ENCODE results near the gene PPP2R2B.

Gene PPP2R2B

GRCh38 chr5:146699138-146699537, 179.4 kb downstream of the PPP2R2B start:
- Histone ChIP-seq H3K36me3 (ENCODE audit: control insufficient read depth, insufficient read depth, low read length) (no peaks in the 10 kb centered on the region), H3K4me1 (peaks cover 21% of the 10 kb centered on the region), H3K4me2 (ENCODE audit: low read length) (no peak overlapping the region), H3K27ac (no peak overlapping the region), H2AFZ (no peak overlapping the region), H3K9me3 (ENCODE audit: control insufficient read depth, low read length) (no peaks in the 10 kb centered on the region), H3K9ac (no peak overlapping the region), H3K79me2 (no peaks in the 10 kb centered on the region), H3K4me3 (ENCODE audit: low read depth, low read length) (no peak overlapping the region), H3K27me3 (ENCODE audit: control insufficient read depth, insufficient read depth, low read length) (no peaks in the 10 kb centered on the region)
- no peak for TF ChIP-seq CTCF (IDR thresholded peaks at IDR 0.05)

- no peak overlapping the region for H2AFZ ChIP-seq
- no peaks in the 10 kb centered on the region for H3K27me3 ChIP-seq (ENCODE audit: control insufficient read depth, insufficient read depth, low read length)
- no peak overlapping the region for H3K9ac ChIP-seq
- peaks cover 21% of the 10 kb centered on the region for H3K4me1 ChIP-seq
- H3K4me2 ChIP-seq (ENCODE audit: low read length): no peak overlapping the region
- no peaks in the 10 kb centered on the region for H3K9me3 ChIP-seq (ENCODE audit: control insufficient read depth, low read length)
- H3K79me2 ChIP-seq: no peaks in the 10 kb centered on the region
- H3K4me3 ChIP-seq (ENCODE audit: low read depth, low read length): no peak overlapping the region
- no peak for TF ChIP-seq CTCF (IDR thresholded peaks at IDR 0.05)
- H3K36me3 ChIP-seq (ENCODE audit: control insufficient read depth, insufficient read depth, low read length): no peaks in the 10 kb centered on the region
- H3K27ac ChIP-seq: no peak overlapping the region
Measured at GRCh38 chr5:146698651-146699050, 179.9 kb downstream of the PPP2R2B start.

- TF ChIP-seq CTCF (IDR thresholded peaks at IDR 0.05): no peak
- H3K79me2 ChIP-seq: no peaks in the 10 kb centered on the region
Measured at GRCh38 chr5:146697211-146697610, 181.3 kb downstream of the PPP2R2B start.

GRCh38 chr5:146695646-146696045, 182.9 kb downstream of the PPP2R2B start:
- Histone ChIP-seq H3K27me3 (ENCODE audit: control insufficient read depth, insufficient read depth, low read length) (no peaks in the 10 kb centered on the region), H3K4me1 (peaks cover 7% of the 10 kb centered on the region), H3K27ac (no peak overlapping the region), H2AFZ (no peak overlapping the region), H3K79me2 (no peaks in the 10 kb centered on the region), H3K4me3 (ENCODE audit: low read depth, low read length) (no peak overlapping the region), H3K9me3 (ENCODE audit: control insufficient read depth, low read length) (no peaks in the 10 kb centered on the region), H3K9ac (no peak overlapping the region), H3K4me2 (ENCODE audit: low read length) (no peak overlapping the region), H3K36me3 (ENCODE audit: control insufficient read depth, insufficient read depth, low read length) (no peaks in the 10 kb centered on the region)
- no peak for TF ChIP-seq CTCF (IDR thresholded peaks at IDR 0.05)

More at GRCh38 chr5:146697211-146697610, 181.3 kb downstream of the PPP2R2B start:
- no peak overlapping the region for H3K9ac ChIP-seq
- no peak overlapping the region for H2AFZ ChIP-seq
- no peaks in the 10 kb centered on the region for H3K9me3 ChIP-seq (ENCODE audit: control insufficient read depth, low read length)
- H3K27me3 ChIP-seq (ENCODE audit: control insufficient read depth, insufficient read depth, low read length): no peaks in the 10 kb centered on the region
- H3K4me3 ChIP-seq (ENCODE audit: low read depth, low read length): no peak overlapping the region
- H3K4me1 ChIP-seq: peaks cover 20% of the 10 kb centered on the region
- no peaks in the 10 kb centered on the region for H3K36me3 ChIP-seq (ENCODE audit: control insufficient read depth, insufficient read depth, low read length)
- H3K4me2 ChIP-seq (ENCODE audit: low read length): no peak overlapping the region
- no peak overlapping the region for H3K27ac ChIP-seq

- TF ChIP-seq CTCF (IDR thresholded peaks at IDR 0.05): no peak
- Histone ChIP-seq H3K79me2 (no peaks in the 10 kb centered on the region), H3K36me3 (ENCODE audit: control insufficient read depth, insufficient read depth, low read length) (no peaks in the 10 kb centered on the region), H3K9ac (no peak overlapping the region), H3K27me3 (ENCODE audit: control insufficient read depth, insufficient read depth, low read length) (no peaks in the 10 kb centered on the region), H3K27ac (no peak overlapping the region), H3K4me1 (no peaks in the 10 kb centered on the region), H3K4me3 (ENCODE audit: low read depth, low read length) (no peak overlapping the region), H3K4me2 (ENCODE audit: low read length) (no peak overlapping the region), H2AFZ (no peak overlapping the region), H3K9me3 (ENCODE audit: control insufficient read depth, low read length) (no peaks in the 10 kb centered on the region)
Measured at GRCh38 chr5:146690880-146691355, 187.6 kb downstream of the PPP2R2B start.

Measured in parathyroid adenoma (tissue), 2 donors.